Smooth muscle cell of the brain vasculature (primary cell): Measurements from ENCODE around the gene SRP14.
"Not testable (repeated sequence)": the region's sequence is repeated elsewhere in the genome, so short reads cannot be mapped to it uniquely, and the experiment has no call there.

Experiments
- DNase-seq: peaks from one replicate; pipeline ENCODE4 v3.0.0-alpha.2; 2012; ENCODE audit warnings: low read depth, low spot score

Gene SRP14

DNA sequence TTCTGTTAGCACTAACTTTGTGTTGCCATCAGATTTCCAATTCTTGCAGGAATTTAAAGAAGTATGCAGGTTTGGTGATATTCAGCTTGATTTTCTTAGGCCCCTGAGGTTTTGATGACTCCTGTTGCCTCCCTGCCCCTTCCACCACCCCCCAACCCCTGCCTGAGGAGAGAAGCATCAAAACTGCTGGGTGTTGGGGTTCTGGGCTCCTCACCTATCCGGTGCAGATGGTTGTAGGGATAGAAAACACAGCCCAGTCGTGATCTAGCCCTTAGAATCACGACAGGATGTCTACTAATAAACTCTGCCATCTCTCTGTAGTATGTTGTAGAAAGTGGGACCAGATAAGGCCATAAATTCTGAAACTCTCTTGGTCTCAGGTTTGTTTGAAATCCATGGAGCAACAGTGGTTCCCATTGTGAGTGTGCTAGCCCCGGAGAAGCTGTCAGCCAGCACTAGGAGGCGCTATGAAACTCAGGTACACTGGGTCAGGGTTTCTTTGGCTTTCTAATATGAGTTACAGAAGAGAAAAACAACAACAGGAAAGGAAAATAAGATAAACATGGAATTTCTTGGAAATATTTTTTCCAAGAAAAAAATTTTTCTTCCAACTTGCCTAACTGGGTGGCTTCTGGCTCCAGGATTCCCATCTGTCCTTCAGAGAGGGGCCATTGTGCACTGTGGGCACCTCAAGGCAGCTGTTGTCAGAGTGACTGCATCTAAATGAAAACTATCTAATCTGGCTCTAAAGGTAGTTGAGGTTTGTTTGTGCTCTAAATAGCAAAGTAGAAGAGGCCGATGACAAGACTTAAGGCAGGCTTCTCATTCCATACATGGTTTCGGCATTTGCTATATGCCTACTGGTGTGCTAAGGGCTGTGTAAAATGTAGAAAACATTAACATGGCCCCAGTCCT lies 8.7 kb downstream of the SRP14 start:
- DNase-seq: no peak

DNA sequence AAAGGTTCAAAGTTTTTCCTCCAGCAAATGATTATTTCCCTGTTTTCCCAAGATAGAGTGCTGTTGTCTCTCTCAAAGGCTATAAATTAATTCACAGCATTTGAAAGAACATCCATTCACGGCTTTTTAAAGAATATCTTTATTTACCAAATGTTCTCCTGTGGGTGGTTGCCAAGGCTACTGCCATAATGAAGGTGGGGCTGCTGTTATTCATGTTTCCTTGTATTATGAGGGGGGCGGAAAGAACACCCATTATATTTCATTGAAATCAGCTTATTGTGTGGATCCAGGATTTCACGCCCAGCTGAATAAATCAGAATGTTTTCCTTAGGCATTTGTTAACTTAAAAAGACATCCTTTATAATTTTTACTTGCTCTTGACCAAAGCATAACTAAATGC lies 10.1 kb downstream of the SRP14 start:
- DNase-seq: no peak

DNA sequence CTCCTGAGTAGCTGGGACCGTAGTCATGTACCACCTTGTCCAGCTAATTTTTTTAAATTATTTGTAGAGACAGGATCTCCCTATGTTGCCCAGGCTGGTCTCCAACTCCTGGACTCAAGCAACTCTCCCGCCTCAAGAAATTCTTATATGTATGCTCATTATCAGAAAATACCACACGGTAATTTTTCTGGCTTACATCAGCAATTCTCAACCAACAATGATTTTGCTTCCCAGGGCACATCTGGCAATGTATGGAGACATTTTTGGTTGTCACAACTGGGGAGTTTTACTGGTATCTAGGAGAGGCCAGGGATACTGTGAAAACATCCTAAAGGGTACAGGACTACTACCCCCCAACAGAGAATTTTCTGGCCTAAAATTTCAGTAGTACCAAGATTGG lies 10.8 kb downstream of the SRP14 start:
- no peak for DNase-seq

DNA sequence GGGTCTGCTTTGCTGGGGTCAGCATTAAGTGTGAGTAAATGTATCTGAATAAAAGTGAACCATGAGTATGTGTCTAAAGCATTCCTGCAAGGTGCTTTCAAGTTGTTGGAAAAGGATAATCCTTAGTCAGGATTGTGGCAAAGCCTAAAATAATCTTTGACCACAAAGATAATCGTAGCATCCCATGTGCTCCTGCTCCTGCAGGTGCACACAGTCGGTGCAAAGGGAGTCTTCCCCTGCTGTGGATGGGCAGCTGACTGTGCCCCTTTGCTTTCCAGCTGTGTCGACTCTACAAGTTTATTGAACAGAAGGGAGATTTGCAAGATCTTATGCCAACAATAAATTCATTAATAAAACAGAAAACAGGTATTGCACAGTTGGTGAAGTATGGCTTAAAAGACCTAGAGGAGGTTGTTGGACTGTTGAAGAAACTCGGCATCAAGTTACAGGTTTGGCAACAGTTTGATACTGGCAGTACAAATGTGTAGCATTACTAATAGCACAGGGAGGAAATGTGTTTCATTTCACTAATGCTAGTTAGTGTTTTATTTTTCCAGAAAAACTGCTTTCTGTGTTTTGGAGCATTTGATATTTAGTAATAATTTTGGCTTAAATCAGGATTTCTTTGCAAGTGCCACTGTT lies 22.6 kb downstream of the SRP14 start:
- no peak for DNase-seq

DNA sequence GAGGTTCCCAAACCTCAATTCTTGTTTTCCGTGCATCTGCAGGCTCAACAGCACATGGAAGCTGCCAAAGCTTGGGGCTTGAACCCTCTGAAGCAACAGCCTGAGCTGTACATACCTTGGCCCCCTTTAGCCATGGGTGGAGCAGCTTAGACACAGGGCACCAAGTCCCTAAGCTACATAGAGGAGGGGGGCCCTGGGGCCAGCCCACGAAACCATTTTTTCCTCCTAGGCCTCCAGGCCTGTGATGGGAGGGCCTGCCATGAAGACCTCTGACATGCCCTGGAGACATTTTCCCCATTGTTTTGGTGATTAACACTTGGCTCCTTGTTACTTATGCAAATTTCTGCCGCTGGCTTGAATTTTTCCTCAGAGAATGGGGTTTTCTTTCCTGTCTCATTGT lies 24.6 kb downstream of the SRP14 start:
- no peak for DNase-seq

DNA sequence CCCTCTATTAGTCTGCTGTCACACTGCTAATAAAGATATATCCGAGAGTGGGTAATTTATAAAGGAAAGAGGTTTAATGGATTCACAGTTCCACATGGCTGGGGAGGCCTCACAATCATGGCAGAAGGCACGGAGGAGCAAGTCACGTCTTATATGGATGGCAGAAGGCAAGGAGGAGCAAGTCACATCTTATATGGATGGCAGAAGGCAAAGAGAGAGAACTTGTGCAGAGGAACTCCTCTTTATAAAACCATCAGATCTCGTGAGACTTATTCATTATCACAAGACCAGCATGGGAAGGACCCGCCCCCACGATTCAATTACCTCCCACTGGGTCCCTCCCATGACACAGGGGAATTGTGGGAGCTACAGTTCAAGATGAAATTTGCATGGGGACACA lies 25.6 kb downstream of the SRP14 start:
- DNase-seq: not testable (repeated sequence)

DNA sequence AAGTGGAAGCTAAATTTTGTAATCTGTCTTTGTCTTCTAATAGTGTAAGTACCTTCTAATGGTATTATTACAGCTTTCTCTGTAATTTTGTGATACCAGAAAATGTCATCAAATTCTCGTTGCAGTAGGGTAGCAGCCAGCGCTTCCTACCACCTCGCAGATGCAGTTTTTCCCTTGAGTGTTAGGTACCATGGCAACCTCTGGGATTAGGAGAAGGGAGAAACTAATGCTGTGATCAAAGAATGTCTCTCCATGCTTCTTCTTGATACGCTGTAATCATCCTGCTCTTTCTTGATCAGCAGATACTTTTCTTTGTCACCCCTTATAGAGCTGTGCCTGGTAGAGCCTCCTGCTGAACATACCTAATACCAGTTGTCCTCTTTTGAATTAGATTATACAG lies 27.7 kb downstream of the SRP14 start:
- DNase-seq: no peak

DNA sequence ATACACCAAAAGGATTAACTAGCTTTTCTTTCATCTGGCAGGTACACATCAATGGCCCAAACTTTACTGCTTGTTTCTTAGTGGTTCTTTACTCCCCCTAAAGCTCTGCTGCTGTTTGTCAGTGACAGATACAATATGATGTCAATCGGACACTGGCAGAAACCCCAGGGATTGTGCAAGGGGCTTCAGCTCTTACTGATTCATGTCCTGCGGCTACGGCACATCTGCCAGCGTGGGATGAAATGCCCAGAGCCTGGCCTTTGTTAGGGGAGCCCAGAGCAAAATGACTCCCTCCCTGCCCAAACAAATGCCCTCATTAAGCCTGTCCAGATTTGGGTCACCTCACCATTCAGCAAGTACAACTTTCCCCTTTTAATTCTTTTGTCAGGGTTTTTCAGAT lies 28.3 kb downstream of the SRP14 start:
- no peak for DNase-seq

DNA sequence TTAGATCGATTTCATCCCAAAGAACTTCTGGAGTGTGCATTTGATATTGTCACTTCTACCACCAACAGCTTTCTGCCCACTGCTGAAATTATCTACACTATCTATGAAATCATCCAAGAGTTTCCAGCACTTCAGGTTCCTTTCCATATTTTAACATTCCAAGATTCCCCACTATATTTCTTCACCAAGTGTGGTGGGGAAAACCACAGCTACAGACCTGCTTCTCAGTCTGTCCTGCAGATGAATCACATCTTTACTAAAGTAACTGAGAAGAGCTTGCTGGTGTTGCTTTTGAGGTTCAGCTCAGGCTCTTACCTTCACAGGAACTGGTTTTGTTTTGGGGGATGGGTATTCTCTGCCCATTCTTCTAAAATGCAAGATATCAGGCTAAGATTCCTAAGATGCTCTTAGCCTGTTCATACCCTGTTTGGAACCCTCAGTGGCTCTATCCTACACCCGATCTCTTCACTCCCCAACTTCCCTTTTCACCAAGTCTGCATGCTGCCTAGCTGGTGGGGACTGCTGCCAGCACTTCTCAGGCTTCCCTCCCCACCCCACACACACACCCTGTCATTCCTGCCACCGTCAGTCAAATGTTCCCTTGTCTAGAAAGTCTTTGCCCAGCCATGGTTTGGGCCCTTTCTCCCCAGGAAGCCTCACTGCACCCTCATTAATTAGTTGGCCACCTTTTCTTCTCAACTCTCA lies 30.8 kb downstream of the SRP14 start:
- no peak for DNase-seq

DNA sequence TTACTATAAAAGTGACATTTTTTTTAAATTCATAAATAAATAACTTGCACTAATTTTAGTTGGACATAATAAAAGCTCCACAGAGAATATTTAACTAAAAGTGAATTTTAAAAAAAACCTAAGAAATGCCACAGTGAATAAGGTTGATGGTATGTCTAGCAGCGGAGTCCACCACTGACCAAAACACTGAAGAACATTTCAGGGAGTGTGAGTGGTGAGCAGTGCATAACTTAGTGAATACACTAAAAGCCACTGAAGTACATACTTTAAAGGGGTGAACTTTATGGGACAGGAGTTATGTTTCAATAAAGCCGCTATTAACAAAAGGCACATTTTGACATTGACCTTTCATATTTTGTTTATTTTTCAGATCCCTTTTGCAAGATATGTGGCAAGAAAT lies 32.3 kb downstream of the SRP14 start:
- no peak for DNase-seq

DNA sequence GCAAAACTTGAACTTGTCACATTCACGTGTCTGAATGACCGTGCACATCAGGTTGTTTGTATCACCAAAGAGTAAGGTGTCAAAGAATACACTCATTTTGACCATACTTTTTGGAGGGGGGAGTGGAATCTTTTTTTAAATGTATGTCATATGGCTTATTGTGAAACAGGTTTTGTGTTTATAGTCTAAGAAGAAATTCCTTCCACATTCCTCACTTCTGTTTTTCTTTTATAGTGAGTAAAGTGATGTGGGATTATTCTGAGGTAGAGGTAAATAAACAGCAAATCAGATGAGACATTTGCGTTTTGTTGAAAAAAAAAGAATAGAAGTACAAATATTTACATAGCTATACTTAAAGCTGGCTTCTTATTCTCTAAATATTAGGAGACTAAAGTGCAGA lies 33.0 kb downstream of the SRP14 start:
- DNase-seq: no peak

DNA sequence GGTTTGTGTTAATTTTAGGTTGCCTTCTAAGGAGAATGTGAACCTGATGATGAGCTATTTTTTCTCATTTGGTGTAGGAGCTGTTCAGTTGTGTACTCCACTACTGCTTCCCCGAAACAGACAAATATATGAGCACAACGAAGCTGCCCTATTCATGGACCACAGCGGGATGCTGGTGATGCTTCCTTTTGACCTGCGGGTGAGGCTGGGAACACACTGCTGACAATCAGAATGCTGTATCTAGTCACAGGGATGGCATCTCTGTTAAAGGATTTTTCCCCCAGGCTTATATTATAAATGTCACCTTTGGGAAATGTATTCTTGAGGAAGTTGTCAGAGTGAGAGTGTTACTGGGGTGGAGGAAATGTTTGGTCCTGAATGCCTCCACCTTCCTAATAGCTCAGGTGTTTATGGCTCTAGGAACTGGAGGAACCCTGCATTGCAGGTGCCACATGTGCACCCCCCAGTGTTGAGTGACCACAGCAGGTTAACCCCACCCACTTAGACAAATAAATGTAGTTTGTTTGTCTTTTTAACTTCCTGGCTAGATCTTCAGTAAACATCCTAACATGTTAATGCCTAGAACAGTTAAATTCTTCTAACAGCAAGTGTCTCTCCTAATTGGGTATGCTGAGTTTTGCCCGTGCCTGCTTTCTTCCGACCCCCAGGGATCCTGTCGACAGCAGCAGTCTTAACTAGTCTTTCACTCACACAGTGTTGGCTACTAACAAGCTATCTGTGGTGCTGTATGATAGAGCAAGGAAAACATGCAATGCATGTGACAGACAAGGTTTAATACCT lies 35.7 kb downstream of the SRP14 start:
- no peak for DNase-seq

DNA sequence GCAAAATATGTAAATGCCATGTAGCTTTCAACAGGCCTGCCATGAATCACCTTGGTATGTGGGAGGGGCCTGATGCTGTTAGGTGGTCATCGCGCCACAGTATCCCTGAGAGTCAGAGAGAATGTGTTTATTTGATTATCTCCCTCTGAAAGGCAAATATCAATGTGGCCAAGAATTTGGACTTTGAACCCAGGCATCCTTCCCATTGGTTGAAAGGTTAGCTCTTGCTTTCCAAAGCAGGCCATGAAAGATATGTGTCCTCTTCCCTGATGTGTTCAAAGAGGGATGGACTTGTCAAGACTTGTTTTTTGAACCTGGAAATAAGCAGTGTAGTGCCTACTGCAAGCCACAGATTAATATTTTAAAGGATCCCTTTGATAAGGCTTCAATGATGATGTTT lies 36.7 kb downstream of the SRP14 start:
- DNase-seq: no peak

DNA sequence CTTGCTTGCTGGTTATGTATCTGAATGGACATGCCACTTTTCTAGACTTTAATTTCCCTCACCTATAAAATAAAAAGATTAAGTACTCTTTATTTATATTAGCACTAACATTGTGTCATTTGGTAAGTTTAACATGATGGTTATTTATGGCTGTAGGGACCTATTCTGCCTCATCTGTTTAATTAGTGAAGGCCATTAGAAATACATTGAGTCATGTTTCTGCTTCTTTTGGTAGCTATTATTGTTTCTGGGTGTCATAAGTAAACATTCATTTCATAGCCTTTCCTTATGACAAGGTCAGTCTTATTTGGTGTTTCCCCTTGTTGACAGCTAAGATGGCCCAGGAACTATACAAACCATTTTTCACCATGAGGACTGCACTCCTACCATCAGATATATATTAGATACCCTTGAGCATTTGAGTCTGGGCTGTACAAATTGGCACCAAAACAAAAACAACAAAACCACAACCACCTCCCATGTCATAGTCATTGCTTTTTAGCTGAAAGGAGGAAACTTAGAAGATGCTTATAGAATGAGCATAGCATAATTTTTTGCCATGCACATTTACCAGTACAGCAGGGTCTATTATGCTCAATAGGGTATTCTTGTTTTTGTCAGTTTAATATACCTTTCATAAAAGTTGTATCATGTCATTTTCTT lies 39.3 kb downstream of the SRP14 start:
- DNase-seq: no peak

DNA sequence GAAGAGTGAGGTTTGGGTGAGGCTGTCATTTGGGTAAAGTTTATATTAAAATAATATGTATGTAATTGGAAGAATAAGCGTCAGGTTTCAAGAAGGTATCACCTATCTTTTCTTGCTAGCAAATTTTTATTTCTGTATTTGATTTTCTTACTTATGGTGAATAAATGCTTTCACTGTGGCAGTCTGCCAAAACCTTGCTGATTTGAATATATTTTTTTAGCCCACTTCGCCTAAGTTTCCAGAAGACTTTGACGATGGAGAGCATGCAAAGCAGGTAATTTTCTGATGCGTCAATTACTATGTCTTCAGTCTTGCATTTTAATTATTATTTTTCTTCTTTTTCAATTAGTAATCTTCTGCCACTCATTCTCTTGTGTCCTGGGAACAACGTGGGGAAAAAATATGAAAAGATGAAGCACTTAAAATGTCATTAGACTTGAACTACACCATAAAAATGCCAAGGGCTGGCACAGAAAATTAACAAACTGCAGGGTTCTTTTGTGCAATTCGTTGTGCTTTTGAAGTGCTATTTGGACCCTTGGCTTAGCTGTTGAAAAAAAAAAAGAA lies 40.4 kb downstream of the SRP14 start:
- no peak for DNase-seq

DNA sequence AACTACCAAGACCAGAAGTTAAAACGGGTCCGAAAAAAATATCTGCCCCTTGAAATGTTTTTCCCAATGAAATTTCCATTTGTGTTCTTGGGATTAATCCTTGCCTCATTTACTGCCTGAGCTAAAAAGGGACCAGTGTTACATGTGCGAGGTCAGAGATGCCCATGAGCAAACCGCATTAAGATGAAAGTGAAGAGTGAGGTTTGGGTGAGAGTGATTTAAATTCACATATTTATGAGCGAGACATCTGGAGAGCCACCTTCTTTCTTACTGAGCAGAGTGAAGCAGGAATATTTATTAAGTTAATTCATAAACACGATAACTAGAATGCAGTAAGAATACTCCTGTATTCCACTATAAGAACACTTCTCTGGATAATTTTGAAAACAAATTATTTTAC lies 41.3 kb downstream of the SRP14 start:
- no peak for DNase-seq

DNA sequence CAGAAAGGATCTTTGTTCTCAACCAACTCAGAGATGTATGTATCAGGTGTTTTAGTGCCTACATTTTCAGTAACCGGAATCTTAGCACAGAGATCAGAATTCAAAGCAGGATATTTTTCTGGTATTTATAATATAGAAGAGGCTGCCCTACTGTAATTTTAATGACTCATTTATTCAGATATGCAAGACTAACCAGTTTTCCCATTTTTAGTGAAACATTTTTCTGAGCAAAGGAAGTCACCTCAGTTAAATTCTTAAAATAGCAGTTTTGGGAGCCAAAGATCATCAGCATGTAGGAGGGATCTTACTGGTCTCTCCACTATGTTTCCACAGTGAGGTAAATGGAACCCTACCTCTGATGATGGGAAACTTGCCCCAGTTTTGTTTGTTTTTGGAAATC lies 42.0 kb downstream of the SRP14 start:
- no peak for DNase-seq

DNA sequence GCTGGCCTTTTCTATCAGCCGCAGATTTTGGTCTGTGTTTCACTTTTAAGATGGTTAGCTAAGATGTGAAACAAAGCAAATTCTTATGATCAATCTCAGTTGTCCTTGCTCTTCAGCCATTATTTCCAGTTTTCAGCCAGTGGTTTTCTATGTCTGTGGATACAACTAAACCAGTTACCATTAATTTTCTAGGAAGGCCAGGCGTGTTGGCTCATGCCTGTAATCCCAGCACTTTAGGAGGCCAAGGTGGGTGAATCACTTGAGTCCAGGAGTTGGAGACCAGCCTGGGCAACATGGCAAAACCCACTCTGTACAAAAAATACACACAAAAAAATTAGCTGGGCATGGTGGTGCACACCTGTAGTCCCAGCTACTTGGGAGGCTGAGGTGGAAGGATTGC lies 42.8 kb downstream of the SRP14 start:
- not testable (repeated sequence) for DNase-seq

DNA sequence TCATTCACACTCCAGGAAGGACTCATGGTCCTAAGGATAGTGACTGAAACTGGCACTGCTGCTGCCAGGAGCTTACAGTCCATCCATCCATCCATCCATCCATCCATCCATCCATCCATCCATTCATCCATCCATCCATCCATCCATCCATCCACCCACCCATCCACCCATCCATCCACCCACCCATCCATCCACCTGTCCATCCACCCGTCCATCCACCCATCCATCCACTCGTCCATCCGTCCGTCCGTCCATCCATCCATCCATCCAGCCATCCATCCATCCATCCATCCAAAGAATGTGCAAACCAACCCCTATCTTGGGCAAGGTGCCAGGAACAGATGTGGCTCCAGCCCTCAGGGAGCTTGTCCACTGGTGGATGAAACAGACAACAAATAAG lies 46.0 kb downstream of the SRP14 start:
- not testable (repeated sequence) for DNase-seq

DNA sequence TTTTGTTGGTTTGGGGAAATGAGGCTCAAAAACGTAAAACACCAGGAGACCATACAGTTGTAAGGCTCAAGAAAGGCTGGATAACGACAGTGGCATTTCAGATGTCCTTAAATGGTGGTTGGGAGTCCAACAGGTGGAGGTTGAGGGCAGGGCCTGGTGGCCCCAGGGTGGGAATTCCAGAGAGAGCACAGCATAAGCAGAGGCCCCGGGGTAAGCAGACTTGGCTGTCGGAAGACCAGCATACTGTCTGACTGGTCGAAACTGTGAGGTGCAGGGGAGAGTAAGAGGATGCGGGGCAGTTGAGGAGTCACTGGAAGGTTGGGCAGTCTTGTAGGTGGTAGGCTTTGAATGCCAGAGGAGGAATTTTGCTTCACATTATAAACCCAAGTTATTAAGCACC lies 48.3 kb downstream of the SRP14 start:
- DNase-seq: no peak

DNA sequence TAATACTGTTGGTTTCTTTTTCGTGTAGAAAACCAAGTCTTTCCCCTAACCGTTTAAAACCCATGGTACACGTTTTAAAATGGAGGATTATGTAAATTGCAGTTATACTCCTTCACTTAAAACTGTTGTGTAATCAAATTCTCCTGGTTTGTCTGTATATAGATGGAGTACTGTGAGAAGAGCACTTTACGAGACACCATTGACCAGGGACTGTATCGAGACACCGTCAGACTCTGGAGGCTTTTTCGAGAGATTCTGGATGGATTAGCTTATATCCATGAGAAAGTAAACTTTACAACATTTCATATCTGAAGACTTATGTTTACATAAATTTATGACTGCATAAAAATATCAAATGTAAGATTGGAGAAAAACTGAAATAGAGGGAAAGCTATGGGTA lies 51.2 kb downstream of the SRP14 start:
- no peak for DNase-seq
